Activated T-helper 1 cell treated with anti-CD3 and anti-CD28 coated beads, Interleukin-2, amount 50 U/mL, for 16 hours (primary cell): Measurements from ENCODE around the gene MANEAL.

ENCODE experiments used
- DNase-seq, 2 donors: peaks; one replicate each; pipeline ENCODE4 v3.0.0-alpha.2; 2020; ENCODE audit warnings: low read depth in 1 of 2, low spot score in 1 of 2

Gene MANEAL

GRCh38 chr1:37824001-37824400, 30.4 kb downstream of the MANEAL start:
- DNase-seq, result no peak

DNA sequence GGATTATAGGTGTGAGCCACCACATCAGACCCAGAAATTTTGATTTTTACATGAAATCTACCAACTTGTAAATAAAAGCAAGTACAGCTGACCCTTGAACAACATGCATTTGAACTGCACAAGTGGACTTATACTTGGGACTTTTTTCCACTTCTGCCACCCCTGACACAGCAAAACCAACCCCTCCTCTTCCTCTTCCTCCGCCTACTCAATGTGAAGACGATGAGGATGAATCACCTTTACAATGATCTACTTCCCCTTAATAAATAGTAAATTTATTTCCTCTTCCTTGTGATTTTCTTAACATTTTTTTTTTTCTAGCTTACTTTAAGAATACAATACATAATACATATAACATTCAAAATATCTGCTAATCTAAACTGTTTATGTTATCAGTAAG, 31.9 kb downstream of the MANEAL start:
- DNase-seq, result no peak

GRCh38 chr1:37828410-37829074, 34.9 kb downstream of the MANEAL start:
- no peak for DNase-seq

DNA sequence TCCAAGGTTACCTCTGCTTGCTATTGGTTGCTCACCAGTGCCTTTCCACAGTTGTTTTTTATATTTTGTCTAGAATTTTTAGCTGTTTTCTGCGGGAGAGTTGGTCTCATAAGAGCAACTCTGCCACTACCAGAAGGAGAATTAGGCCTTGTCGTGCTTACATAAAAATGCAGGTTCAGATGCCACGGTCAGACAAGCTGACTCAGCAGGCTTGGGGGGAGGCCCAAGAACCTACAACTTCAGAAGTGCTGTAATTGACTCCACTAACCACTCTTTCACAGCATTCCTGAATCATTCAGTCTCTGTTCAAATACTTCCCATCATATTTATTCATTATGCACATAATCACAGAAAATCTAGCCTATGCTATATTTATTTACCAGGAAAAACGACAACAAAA, 37.5 kb downstream of the MANEAL start:
- no peak for DNase-seq

DNA sequence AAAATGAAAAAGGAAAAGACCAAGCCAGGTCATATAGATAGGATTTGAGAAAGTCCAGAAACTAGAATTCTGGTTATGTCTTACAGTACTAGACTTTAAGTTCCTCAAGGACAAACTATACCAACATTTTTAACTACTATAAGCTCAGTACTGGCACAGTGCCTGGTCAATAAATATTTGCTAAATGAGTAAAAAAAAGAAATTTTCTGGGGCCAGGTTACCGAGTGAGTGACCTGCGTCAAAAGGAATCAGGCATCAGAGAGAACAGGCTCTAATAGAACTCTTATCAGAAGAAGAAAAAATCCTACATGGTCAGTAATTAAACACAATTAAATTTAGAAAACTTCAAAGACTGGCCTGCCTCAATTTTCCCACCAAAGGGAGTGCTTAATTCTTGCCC, 38.2 kb downstream of the MANEAL start:
- DNase-seq, result no peak

GRCh38 chr1:37836788-37837187, 43.1 kb downstream of the MANEAL start:
- no peak for DNase-seq

- DNase-seq, result no peak
These were observed 46.0 kb downstream of the MANEAL start for GRCh38 chr1:37839676-37840075.

DNA sequence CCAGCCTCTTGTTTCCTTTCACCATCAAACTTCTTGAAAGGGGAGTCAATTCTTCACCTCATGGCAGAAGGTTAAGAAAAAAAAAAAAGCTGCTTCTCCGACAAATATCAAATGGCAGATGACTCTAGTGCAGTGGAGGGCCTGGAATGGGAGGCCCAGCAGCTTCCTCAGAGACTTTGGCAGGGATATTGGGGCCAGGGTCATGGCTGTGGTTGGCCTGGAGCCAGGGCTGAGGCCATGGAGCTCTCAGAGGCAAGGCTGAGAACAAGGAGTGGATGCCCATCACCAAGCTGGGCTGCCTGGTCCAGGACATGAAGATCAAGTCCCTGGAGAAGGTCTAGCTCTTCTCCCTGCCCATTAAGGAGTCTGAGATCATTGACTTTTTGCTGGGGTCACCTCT, 47.1 kb downstream of the MANEAL start:
- no peak for DNase-seq

DNA sequence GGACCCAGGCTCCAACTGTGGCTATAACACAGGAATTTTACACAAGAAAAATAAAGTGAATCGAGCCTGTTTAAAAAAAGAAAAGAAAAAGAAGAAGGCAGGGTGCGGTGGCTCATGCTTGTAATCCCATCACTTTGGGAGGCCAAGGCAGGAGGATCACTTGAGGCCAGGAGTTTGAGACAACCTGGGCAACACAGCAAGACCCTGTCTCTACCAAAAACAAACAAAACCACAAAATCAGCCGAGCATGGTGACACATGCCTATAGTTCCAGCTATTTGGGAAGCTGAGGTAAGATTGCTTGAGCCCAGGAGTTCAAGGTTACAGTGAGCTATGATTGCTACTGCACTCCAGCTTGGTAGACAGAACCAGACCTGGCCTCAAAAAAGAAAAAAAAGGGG, 48.0 kb downstream of the MANEAL start:
- DNase-seq, result no peak

DNA sequence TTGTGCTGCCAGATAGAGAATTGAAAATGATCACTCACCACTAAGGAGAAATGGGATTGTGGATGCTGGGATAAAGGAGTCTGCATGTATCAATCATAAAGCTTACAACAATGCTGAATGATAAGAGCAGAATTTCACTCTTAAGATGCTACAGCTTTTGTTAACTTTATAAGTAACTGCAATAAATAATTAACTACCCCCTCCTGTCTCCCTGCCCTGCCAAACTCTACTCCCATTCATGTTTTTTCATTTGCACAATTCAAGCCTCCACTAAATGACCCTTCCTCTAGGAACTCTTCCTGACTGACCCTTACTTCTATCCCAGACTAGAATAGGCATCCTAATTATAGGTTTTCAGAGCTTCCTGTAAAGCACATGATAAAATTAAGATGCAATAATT, 50.9 kb downstream of the MANEAL start:
- DNase-seq, result no peak

GRCh38 chr1:37845049-37845646, 51.5 kb downstream of the MANEAL start:
- no peak for DNase-seq

DNA sequence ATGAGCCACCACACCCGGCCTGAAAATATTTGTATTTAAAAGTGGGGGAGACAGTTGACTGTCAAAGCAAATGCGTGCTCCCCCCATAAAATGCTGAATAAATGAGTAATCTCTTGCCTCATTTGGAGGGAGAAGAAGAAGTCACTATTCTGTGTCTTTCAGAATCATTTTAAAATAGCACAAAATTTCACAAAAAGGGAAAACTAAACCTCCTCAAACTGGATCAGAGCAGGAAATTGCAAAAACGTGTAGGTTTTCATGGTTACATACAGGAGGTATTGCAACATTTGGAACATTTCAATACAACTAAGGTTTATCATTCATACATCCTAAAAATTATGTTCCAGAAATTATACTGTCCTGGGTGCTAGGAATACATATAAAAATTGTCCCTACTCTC, 52.1 kb downstream of the MANEAL start:
- no peak for DNase-seq

- no peak for DNase-seq
These were observed 53.1 kb downstream of the MANEAL start for GRCh38 chr1:37846647-37847339.

DNA sequence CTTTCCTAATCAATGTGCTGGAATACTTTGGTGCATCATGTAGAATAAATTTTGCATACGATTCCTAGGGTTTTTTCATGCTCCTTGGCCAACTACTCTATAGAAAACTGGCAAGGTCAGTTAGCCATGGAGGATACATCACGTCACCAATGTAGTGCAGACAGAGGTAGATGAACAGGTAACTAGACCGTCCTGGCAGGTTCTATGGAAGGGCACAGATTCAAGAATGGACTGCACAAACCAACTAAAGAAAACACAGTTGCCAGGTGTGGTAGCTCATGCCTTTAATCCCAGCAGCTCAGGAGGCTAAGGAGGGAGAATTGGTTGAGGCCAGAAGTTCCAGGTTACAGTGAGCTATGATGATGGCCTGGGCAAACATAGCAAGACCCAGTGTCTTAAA, 55.8 kb downstream of the MANEAL start:
- DNase-seq, result no peak

- no peak for DNase-seq
These were observed 56.8 kb downstream of the MANEAL start for GRCh38 chr1:37850352-37850955.
